PC-3 (cell line): ENCODE measurements around the gene ADGRF5.

Experiments used
- CTCF ChIP-seq: fragments of 300-600 bp; sonication (generic); conservative IDR thresholded peaks from 2 replicates; pipeline ENCODE4 v1.5.1; 2017; ENCODE audit warnings: antibody characterized with exemption, low read depth, mild to moderate bottlenecking, low read length
- EZH2 ChIP-seq: fragments of 300-600 bp; sonication (generic); IDR thresholded peaks from one replicate; pipeline ENCODE4 v1.6.1; 2017; ENCODE audit warnings: antibody characterized with exemption, mild to moderate bottlenecking, low read length; ENCODE audit not compliant: unreplicated experiment
- EZH2phosphoT487 ChIP-seq: fragments of 300-600 bp; sonication (generic); IDR thresholded peaks from 2 replicates; pipeline ENCODE4 v1.6.1; 2018; ENCODE audit warnings: mild to moderate bottlenecking, antibody characterized with exemption, low read length, borderline replicate concordance

DNA sequence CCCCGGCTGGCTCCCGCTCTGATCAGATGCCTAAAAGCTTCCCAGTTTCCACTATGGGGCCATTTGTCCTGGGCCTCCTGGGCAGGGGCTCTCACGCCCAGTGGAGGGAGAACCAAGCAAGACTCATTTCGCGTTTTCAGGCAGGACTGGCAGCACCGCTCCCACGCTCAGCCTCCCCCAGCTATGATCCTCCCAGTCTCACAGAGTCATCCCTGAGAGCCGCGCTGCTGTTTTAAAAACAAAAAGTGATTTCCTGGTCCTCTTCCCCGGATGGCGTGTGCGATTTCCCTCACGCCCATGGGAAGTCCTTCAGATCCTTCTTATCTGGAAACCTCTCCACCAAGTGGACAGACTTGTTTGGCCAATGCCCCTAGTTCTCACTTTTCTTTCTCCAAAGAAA lies at the start of gene ADGRF5:
- TF ChIP-seq EZH2 (no peak), CTCF (no peak), EZH2phosphoT487 (no peak)
